Raji (cell line): ENCODE measurements around the gene HSDL1.

Experiments
- POLR2A ChIP-seq: IDR thresholded peaks from 2 replicates; pipeline ENCODE4 v1.6.1; 2011; ENCODE audit warnings: low read depth, low read length, control low read depth; ENCODE audit not compliant: insufficient read depth

HSDL1 gene

DNA sequence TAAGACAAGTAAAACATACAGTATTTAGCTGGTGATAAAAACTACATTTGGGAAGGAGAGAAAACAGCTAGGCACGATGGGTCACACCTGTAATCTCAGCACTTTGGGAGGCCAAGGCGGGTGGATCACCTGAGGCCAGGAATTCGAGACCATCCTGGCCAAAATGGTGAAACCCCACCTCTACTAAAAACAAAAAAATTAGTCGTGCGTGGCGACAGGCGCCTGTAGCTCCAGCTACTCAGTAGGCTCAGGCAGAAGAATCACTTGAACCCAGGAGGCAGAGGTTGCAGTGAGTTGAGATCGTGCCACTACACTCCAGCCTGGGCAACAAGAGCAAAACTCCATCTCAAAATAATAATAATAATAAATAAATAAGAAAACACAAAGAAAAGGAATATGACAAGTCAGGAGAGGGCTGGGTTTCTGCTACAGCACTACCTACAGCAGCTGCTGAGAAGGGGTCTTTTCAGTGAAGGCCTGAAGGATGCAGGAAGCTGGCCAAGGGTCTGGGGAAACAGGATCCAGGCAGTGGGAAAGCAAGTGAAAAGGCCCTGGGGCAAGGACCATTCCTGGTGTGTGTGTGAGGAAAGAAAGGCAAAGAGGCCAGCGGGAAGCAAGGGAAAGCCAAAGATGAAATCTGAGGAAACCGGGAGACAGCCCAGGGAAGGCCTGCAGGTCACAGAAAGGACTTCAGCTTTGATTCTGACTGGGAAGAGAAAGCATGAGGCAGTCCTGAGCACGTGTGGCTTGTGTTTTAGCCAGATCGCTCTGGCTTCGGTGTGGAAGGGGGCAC is 38.8 kb downstream of the HSDL1 start:
- no peak for TF ChIP-seq POLR2A

DNA sequence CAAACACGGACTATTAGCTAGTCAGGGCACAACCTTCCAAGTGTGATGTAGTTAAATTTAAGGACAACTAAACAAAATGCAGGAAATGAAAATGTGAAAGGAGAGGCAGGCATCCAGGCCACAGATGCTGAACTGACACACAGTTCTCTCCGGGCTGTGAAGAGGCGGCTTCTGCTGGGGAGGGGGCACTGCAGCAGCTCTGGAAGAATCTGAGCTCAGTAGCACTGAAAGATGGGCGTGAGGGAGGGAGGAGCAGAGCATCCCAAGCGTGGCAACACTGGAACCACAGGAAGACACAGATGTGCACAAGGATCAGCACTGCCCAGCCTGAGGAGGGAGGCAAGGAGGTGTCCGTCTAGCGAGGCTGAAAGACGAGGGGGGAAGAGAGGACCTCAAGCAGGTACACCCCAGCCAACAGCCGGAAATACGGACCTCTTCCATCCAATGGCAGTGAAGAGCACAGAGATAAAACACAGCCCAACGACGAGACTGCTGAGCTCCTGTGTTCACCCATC is 39.6 kb downstream of the HSDL1 start:
- no peak for TF ChIP-seq POLR2A

DNA sequence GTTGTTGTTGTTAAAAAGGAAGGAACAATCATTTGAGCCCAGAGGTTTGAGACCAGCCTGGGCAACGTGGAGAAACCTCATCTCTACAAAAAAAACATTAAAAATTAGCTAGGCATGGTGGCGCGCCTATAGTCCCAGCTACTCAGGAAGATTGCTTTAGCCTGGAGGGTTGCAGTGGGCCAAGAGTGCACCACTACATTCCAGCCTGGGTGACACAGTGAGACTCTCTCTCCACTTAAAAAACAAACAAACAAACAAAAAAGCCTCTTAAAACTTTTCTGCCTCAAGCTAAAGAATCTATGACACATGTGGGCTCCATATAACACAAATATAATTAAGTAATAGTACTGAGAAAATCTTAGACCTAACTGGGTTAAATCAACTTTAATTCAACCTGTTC is 40.7 kb downstream of the HSDL1 start:
- no peak for TF ChIP-seq POLR2A

DNA sequence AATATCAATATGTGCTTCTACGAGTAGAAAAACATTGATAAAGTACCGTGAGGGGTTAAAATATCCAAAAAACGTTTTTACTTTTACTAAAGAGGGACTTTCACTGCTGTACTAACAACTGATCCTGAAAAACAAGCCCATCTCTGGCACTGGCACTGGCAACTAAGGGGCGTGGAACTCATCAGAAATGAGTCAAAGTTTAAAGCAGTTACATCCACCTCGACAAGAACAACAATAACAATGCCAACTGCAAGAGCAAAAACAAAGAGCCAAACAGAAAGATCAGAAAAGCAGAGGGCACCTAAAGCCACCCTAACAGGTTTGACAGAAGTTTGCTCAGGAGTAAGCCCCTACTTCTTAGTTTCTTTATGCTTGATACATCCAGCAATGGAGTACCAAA is 41.3 kb downstream of the HSDL1 start:
- TF ChIP-seq POLR2A = no peak

DNA sequence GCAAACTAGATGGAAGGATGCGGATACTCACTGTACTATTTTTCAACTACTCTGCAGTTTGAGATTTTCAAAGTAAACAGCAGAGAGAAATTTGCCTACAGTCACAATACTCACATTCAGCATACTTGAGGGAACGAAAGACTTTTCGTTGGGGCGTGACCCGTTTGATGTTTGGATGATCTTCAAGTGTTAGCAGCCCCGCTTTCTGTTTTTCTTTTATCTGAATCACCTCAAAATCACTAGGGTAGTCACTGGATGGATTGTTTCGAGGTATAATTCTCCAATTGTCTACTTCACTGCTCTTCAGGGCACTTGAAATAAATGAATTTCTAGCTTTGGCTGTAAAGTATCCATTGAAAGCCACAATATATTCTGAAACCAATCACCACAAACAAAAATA is 46.0 kb downstream of the HSDL1 start:
- no peak for TF ChIP-seq POLR2A

DNA sequence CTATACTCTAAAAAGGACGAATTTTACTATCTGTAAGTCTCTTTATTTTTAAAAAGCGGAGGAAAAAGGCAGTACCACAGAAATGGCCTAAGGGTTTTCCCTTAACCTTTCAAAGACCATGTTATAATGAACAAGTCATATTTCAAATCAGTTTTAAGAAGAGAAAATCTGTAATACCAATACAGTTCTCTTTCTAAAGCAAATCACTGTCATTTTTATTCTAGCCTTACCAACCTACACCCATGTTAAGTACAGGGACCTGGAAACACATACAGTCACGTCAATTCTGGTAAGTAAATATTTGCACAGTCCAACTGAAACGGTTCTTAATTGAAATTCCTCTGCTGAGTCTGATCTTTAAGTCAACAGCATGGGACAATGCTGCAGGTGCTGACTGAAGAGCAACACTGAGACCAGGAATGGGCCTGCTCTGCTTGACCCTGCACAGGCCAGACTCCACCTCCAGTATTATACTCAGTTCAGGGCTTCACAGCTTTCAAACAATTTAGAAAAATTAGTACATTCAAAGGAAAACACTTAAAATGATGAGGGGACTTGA is 48.5 kb downstream of the HSDL1 start:
- TF ChIP-seq POLR2A = no peak

DNA sequence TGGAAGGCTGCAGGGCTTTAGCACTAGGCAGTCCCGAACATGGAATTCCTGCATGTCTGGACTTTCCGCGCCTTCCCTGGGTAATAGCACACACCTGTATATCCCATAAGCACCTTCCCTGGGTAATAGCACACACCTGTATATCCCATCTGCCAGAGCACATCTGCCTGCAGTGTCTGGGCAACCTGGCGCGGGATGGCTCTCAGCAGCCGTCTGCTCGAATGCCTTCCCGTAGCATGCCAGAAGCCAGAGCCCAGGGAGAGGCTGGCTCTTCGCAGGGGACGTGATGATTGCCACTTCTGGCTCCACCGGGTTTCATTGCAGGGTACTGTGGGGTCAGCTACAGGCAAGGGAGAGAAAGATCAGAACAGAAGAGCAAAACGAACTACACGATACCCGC is 49.5 kb downstream of the HSDL1 start:
- TF ChIP-seq POLR2A = no peak

DNA sequence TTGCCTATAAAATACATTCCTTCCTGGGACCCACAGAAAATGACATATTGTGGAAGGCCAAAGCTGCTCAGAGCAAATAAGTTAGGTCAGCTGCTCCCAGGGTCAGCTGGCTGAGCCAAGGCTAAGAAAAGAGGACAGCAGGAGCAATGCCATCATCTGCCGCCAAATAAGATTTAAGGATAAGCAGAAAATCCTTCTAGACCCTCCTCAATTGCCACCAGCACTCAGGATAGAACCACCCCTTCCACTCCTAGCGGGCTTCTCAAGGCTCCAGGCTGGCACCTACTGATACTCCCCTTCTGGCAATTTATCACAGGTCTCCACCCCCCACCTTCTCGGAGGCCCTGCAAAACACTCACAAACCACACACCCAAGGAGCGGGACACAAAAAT is 51.1 kb downstream of the HSDL1 start:
- no peak for TF ChIP-seq POLR2A

DNA sequence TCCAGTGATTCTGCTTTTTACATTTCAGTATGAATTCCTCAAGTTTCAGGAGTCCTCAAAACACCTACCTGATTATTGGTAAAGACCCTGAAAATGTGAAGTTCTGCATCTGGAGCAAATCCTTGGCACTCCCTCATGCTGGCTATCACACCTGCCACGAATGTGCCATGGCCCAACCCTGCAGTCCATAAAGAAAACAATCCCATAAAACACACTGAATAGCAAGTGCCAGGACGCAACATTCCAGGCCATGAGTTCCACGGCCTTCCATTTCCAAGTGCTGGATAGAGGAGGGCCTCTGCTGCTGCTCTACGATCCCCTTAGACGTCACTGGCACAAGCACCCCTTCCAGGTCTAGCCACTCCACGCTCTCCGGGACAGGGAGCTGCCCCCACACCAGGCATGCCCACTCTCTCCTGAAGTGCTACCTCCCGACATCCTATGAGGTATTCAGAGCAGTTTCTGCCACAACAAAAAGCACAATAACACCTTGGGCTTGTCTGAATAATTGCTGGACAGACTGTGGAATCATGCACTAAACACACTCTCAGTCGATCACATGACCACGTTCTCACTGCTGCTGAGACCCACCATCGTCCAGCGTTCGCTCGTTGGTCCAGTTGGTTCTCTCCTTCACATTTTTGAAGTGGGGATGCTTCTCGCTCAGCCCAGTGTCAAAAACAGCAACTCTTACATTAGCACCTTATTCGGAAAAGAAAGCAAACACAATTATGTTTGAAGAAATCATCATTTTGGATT is 51.7 kb downstream of the HSDL1 start:
- no peak for TF ChIP-seq POLR2A

DNA sequence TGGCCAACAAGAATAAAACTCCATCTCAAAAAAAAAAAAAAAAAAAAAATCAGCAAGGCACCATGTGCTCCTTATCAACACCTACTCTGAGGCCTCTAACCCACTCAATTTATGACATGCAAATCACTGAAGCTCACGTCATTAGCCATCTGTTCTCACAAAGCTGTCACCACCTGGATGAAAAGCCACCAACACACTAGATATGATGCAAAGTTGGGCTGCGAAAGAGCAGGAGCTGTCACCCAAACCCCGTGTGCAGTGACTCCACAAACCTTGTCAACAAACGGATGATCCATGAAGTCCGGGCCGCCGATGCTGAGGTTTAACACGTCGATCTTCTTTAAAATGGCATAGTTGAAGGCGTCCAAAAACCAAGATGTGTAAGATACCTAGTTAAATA is 53.5 kb downstream of the HSDL1 start:
- no peak for TF ChIP-seq POLR2A

DNA sequence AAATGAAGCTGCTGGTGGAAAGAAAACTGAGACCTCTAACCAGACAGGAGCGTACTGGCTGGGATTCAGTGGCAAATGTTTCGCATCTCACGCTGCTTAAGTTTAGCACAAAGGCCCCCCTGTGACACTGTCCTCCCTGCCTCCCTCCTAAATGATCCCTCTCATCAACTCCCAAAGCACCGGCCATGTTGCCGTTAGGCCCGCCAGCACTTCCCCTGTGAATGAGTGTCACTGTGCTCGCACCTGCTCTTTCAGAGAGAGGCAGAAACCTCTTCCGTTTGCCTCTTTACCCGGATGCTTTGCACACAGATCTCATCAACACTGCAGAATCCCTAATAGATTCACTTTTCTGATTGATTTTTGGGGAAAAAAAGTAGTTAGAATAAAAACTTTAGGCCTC is 54.8 kb downstream of the HSDL1 start:
- no peak for TF ChIP-seq POLR2A

DNA sequence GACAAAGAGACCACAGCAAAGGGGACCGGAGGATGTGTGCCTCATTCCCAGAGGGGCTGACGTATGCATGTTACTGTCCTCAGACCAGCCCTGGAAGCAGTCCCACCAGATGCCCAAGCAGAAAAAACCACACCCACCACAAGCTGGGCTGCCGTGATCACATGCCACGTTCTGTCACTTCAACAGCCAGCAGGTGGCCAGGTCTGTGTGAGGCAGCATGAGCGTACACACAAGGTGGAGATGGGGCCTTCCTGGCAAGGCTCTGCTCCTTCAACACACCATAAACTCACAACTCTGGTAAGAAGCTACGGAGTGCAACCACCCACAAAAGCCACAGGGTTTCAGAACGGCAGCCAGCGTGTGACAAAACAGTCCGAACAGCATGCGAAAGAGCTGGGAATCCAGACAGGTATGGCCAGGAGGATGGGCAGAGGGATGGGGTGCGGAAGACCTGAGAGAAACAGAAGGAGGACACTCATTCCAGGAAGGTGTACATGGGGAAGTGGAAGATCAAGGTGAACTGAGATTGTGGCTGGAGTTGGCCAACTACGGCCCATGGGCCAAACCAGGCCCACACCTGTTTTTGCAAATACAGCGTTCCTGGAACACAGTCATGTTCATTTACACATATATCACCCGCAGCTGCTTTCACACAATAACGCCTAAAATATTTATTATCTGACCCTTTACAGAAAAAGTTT is 56.1 kb downstream of the HSDL1 start:
- no peak for TF ChIP-seq POLR2A

DNA sequence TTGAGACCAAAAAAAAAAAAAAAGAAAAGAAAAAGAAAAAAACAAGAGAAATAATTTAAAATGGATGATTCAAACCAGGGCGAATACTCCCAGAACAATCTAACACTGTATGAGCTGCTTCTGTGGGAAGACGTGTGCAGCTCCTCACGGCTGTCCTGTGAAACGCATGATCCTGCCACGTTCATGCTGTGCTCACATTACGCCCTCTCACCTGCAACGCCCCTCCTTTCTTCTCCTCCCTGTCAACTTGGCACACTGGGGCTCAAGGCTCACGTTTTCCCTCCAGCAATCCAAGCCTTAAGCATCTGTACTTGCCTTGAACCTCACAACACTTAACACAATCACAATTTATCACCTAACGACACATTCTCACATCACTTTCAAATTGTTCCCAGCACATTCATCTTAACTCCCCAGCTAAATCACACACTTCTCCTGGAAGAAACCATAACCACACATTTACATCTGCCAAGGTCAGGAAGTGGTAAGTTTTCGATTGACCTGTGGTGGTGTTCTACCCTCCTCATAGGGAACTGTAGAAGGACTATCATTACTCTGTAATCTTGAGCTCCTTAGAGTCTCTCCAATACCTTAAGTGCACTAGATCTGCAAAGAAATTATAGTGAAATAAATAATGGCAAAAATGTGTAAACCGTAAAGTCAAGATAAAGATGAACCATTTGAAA is 57.4 kb downstream of the HSDL1 start:
- TF ChIP-seq POLR2A = no peak

DNA sequence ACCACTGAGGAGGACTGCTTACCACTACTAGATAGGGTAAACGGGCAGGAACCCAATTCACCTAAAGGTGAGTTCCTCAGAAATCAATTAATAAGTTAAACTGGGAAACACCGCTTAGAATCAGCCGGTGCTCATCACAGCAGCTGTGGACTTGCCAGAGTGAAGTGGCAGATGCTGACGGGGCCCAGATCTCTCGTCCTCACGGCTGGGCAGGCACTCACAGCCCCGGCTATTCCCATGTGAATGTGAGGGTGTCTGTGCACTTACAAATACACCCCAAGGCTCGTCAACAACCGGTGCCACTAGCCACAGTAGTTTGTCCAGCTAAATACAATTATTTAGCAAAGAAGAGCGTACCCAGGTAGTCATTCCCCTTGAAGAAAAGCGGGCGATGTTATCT is 58.0 kb downstream of the HSDL1 start:
- no peak for TF ChIP-seq POLR2A

DNA sequence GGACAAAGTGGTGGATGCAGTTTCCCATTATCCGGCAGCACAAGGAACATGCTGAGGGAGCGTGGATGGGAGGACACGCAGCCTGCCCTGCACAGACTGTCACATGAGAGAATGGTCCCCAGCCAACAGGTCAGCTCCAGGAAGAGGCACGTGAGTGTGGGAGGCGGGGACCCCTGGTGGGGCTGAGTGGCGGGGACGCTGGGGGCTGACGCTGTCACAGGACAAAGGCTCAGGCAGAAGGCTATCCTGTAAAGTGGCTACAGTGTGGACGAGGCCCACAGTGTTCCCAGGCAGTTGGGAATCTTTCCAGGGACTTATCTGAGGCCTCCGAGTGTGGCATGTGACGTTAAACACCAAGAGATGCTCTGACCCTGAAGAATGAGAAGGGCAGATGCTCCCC is 58.6 kb downstream of the HSDL1 start:
- no peak for TF ChIP-seq POLR2A
